Lung (tissue), 12 donors: ENCODE measurements around the gene TM6SF1. TPM values are rescaled to one million over a fixed set of nuclear protein-coding genes. Genes with fewer than 3 reads are reported as not detected.

Source experiments
- ATAC-seq: fragments of 200-7000 bp; cut with Tn5 transposase; one replicate; pipeline ENCODE4 v1.9.1; 2020; ENCODE audit warnings: moderate number of reproducible peaks; ENCODE audit not compliant: insufficient read depth, low FRiP score
- DNase-seq, 3 donors: peaks; one replicate each; pipeline ENCODE4 v3.0.0-alpha.2; 2013 to 2017
- H3K27ac ChIP-seq, 2 donors: one replicate each; pipeline ENCODE4 v1.5.1; 2013; ENCODE audit warnings: mild to moderate bottlenecking in 2 of 2, moderate library complexity in 2 of 2, control low read depth in 1 of 2, inconsistent platforms in 1 of 2, low read depth in 1 of 2, low read length in 1 of 2
- H3K27me3 ChIP-seq, 3 donors: one replicate each; pipeline ENCODE4 v1.5.1; 2013; ENCODE audit warnings: low read length in 2 of 3; ENCODE audit not compliant: control insufficient read depth in 3 of 3, insufficient read depth in 3 of 3
- H3K36me3 ChIP-seq, 4 donors: one replicate each; pipeline ENCODE4 v1.5.1; 2013; ENCODE audit warnings: low read length in 4 of 4, mild to moderate bottlenecking in 1 of 4, moderate library complexity in 1 of 4; ENCODE audit not compliant: control insufficient read depth in 4 of 4, insufficient read depth in 4 of 4
- H3K4me1 ChIP-seq, 5 donors: one replicate each; pipeline ENCODE4 v1.5.1; 2013; ENCODE audit warnings: low read length in 5 of 5, mild to moderate bottlenecking in 2 of 5, moderate library complexity in 1 of 5; ENCODE audit not compliant: control insufficient read depth in 5 of 5, insufficient read depth in 5 of 5
- H3K4me3 ChIP-seq: one replicate; pipeline ENCODE4 v1.5.1; 2013; ENCODE audit warnings: mild to moderate bottlenecking, control low read depth, moderate library complexity
- H3K9ac ChIP-seq, 2 donors: one replicate each; pipeline ENCODE4 v1.5.1; 2013; ENCODE audit warnings: low read length in 2 of 2, control low read depth in 1 of 2; ENCODE audit not compliant: insufficient read depth in 1 of 2
- H3K9me3 ChIP-seq, 4 donors: one replicate each; pipeline ENCODE4 v1.5.1; 2013; ENCODE audit warnings: low read length in 3 of 4, mild to moderate bottlenecking in 1 of 4, moderate library complexity in 1 of 4; ENCODE audit not compliant: control insufficient read depth in 4 of 4, insufficient read depth in 3 of 4
- CTCF ChIP-seq: IDR thresholded peaks from 2 replicates; pipeline ENCODE4 v1.5.1; 2012; ENCODE audit warnings: mild to moderate bottlenecking; ENCODE audit errors: control extremely low read depth, extremely low read depth
- WGBS, 2 donors: extraction: QIAGEN DNeasy Blood & Tissue Kit; methylation state at CpG; one replicate each; pipeline ENCODE4 v1.1.7; 2013; 5-methylcytosine and 5-hydroxymethylcytosine counted together
- polyA plus RNA-seq, 2 donors: library from polyadenylated mRNA; stranded (reverse); fragments of 200-250 nt; gene quantifications; one replicate each; pipeline ENCODE4 v1.2.1, GENCODE V29; 2013
- total RNA-seq, 2 donors: library from RNA; depleted of rRNA in 1 of 2; stranded (reverse); fragments of >200 nt in 1 of 2; gene quantifications; one replicate each; pipeline ENCODE4 v1.2.1, GENCODE V29; 2014 to 2021
- donor health status: control.
- donor health status: control.
- donor health status: Bipolar disorder and iron deficiency.
- donor health status: healthy.
- donor health status: DM: yes; HTN: yes; CAD: no.

Gene TM6SF1
- total and polyA plus RNA-seq, 4 donors, result 4.3 to 15.8 (median 13.7) TPM

GRCh38 chr15:83092309-83092976 is 15.0 kb upstream of the TM6SF1 start:
- Histone ChIP-seq H3K4me1 (no peaks in the 10 kb centered on the region), H3K27me3 (no peaks in the 10 kb centered on the region), H3K36me3 (no peaks in the 10 kb centered on the region), H3K9ac (no peak overlapping the region), H3K4me3 (no peak overlapping the region), H3K27ac (peak overlapping the region in 1 of 2 donors; percentile 26), H3K9me3 (no peaks in the 10 kb centered on the region)
- DNase-seq, result peak; percentile 82 to 92 (median 87)
- 29 to 42% methylated on average over 4 of the region's 4 CpGs for whole genome bisulfite sequencing, 2 donors
- peak; percentile 87 for ATAC-seq
- TF ChIP-seq CTCF, result no peak

GRCh38 chr15:83094583-83094982 is 12.9 kb upstream of the TM6SF1 start:
- TF ChIP-seq CTCF, result no peak
- no peak overlapping the region for H3K9ac ChIP-seq
- H3K4me3 ChIP-seq, result no peak overlapping the region
- no peaks in the 10 kb centered on the region for H3K36me3 ChIP-seq
- no peaks in the 10 kb centered on the region for H3K4me1 ChIP-seq
- no peaks in the 10 kb centered on the region for H3K27me3 ChIP-seq
- ATAC-seq (no peak), DNase-seq (peak; percentile 26 to 62 (median 34))
- H3K27ac ChIP-seq, result no peak overlapping the region
- H3K9me3 ChIP-seq, result peaks cover 0 to 3% (median 0%) of the 10 kb centered on the region in 4 donors
- WGBS, 2 donors, result 76 to 86% methylated on average over 5 of the region's 5 CpGs

GRCh38 chr15:83098079-83098478 is 9.4 kb upstream of the TM6SF1 start:
- H3K36me3 ChIP-seq, result no peaks in the 10 kb centered on the region
- H3K27ac ChIP-seq, result no peak overlapping the region
- H3K4me1 ChIP-seq, result no peaks in the 10 kb centered on the region
- no peak overlapping the region for H3K4me3 ChIP-seq
- ATAC-seq (no peak), DNase-seq (no peak)
- no peak for TF ChIP-seq CTCF
- H3K9me3 ChIP-seq, result peaks cover 0 to 3% (median 0%) of the 10 kb centered on the region in 4 donors
- H3K9ac ChIP-seq, result no peak overlapping the region
- H3K27me3 ChIP-seq, result no peaks in the 10 kb centered on the region

GRCh38 chr15:83099290-83099689 is 8.2 kb upstream of the TM6SF1 start:
- ATAC-seq, result no peak
- DNase-seq, result no peak
- H3K27ac ChIP-seq, result no peak overlapping the region
- no peaks in the 10 kb centered on the region for H3K27me3 ChIP-seq
- no peak for TF ChIP-seq CTCF
- peaks cover 0 to 1% (median 0%) of the 10 kb centered on the region in 5 donors for H3K4me1 ChIP-seq
- no peaks in the 10 kb centered on the region for H3K36me3 ChIP-seq
- no peak overlapping the region for H3K9ac ChIP-seq
- WGBS, 2 donors, result 61 to 68% methylated on average over 2 of the region's 2 CpGs
- peaks cover 0 to 3% (median 0%) of the 10 kb centered on the region in 4 donors for H3K9me3 ChIP-seq
- H3K4me3 ChIP-seq, result no peak overlapping the region
